Testis (tissue), 2 donors: ENCODE results near the gene CHRNB4.

Source experiments
- POLR2A ChIP-seq: fragments of 450-650 bp; IDR thresholded peaks from one replicate; pipeline ENCODE4 v1.6.1; 2017; ENCODE audit warnings: antibody characterized with exemption, mild to moderate bottlenecking, moderate library complexity
- TF ChIP-seq, protein P1 (sequence below), 3 experiments: fragments of 450-650 bp in 2 of 3; fragments of 200-600 bp in 1 of 3; sonication (generic) in 1 of 3; IDR thresholded peaks; one replicate each; pipeline ENCODE4 v1.5.1; 2016 to 2019; ENCODE audit warnings: antibody characterized with exemption in 3 of 3, mild to moderate bottlenecking in 2 of 3, moderate library complexity in 1 of 3

DNA sequence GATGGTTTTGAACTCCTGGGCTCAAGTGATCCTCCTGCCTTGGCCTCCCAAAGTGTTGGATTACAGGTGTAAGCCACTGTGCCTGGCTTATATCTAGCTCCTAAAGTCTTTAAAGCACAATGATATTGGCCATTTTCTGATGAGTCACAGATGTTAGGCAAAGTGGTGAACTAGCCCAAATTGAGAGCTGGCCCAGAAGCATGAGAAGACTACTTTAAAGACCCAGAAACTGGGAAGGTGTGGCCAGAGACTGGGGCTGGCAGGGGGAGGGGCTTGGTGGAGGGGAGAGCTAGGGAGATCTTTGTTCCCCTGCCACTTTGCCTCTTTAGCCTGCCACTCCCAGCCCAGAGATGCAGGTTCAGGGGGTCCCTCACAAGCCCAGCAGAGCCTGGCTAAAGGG is 41.8 kb downstream of the CHRNB4 start:
- TF ChIP-seq, protein P1, sequence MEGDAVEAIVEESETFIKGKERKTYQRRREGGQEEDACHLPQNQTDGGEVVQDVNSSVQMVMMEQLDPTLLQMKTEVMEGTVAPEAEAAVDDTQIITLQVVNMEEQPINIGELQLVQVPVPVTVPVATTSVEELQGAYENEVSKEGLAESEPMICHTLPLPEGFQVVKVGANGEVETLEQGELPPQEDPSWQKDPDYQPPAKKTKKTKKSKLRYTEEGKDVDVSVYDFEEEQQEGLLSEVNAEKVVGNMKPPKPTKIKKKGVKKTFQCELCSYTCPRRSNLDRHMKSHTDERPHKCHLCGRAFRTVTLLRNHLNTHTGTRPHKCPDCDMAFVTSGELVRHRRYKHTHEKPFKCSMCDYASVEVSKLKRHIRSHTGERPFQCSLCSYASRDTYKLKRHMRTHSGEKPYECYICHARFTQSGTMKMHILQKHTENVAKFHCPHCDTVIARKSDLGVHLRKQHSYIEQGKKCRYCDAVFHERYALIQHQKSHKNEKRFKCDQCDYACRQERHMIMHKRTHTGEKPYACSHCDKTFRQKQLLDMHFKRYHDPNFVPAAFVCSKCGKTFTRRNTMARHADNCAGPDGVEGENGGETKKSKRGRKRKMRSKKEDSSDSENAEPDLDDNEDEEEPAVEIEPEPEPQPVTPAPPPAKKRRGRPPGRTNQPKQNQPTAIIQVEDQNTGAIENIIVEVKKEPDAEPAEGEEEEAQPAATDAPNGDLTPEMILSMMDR (IDR thresholded peaks at IDR 0.05): no peak
- no peak for TF ChIP-seq POLR2A
